Sigmoid colon (tissue), 7 donors: Measurements from ENCODE around the gene CDIP1. TPM values are rescaled to one million over a fixed set of nuclear protein-coding genes. Genes with fewer than 3 reads are reported as not detected.

Source experiments
- DNase-seq: peaks from one replicate; pipeline ENCODE4 v3.0.0-alpha.2; 2019
- H3K27ac ChIP-seq, 4 donors: fragments of 200-600 bp; sonication (generic); one replicate each; pipeline ENCODE4 v1.5.1; 2016 to 2019; ENCODE audit warnings: mild to moderate bottlenecking in 1 of 4
- H3K27me3 ChIP-seq, 3 donors: fragments of 200-600 bp; sonication (generic); one replicate each; pipeline ENCODE4 v1.5.1; 2019; ENCODE audit warnings: mild to moderate bottlenecking in 1 of 3
- H3K36me3 ChIP-seq, 4 donors: fragments of 200-600 bp; sonication (generic); one replicate each; pipeline ENCODE4 v1.5.1; 2016 to 2019
- H3K4me1 ChIP-seq, 4 donors: fragments of 200-600 bp; sonication (generic); one replicate each; pipeline ENCODE4 v1.5.1; 2017 to 2019
- H3K4me3 ChIP-seq, 4 donors: fragments of 200-600 bp; sonication (generic); one replicate each; pipeline ENCODE4 v1.5.1; 2017 to 2019; ENCODE audit warnings: mild to moderate bottlenecking in 2 of 4, moderate library complexity in 1 of 4
- H3K9me3 ChIP-seq, 4 donors: fragments of 200-600 bp in 3 of 4; sonication (generic) in 3 of 4; one replicate each; pipeline versions ENCODE4 v1.5.1 to v1.6.1; 2013 to 2019
- CTCF ChIP-seq, 4 experiments: fragments of 450-650 bp in 3 of 4; fragments of 200-600 bp in 1 of 4; IDR thresholded peaks; one replicate each; pipeline ENCODE4 v1.5.1; 2016 to 2019; ENCODE audit warnings: antibody characterized with exemption in 4 of 4, mild to moderate bottlenecking in 3 of 4, moderate library complexity in 2 of 4
- EP300 ChIP-seq, 4 donors: sonication (generic); formaldehyde crosslinking; IDR thresholded peaks; one replicate each; pipeline ENCODE4 v1.6.1; 2017; ENCODE audit warnings: antibody characterized with exemption in 4 of 4
- POLR2A ChIP-seq, 2 donors: fragments of 450-650 bp; IDR thresholded peaks; one replicate each; pipeline ENCODE4 v1.6.1; 2016; ENCODE audit warnings: antibody characterized with exemption in 2 of 2, mild to moderate bottlenecking in 2 of 2, moderate library complexity in 2 of 2
- POLR2AphosphoS5 ChIP-seq, 4 donors: sonication (generic); formaldehyde crosslinking; IDR thresholded peaks; one replicate each; pipeline ENCODE4 v1.6.1; 2017; ENCODE audit warnings: antibody characterized with exemption in 4 of 4
- WGBS, 2 donors: extraction: QIAGEN DNeasy Blood & Tissue Kit; methylation state at CpG; one replicate each; pipeline ENCODE4 v1.1.7; 2013; 5-methylcytosine and 5-hydroxymethylcytosine counted together
- intact Hi-C: fragments of 100-400 bp; cut with DNase I; formaldehyde crosslinking; loops from one replicate; pipeline ENCODE4 v1.15.1; 2023
- polyA plus RNA-seq, 3 donors: library from polyadenylated mRNA; stranded (reverse); fragments of 200-250 nt; gene quantifications; one replicate each; pipeline ENCODE4 v1.2.3, GENCODE V29; 2013
- total RNA-seq, 4 donors: library from RNA; depleted of rRNA; stranded (reverse); fragments of >200 nt; gene quantifications; one replicate each; pipeline ENCODE4 v1.1.0, GENCODE V29; 2016
- donor health status: healthy with polysubstance abuse.
- donor health status: Bipolar disorder and iron deficiency.
- donor health status: healthy.

The CDIP1 gene
- total and polyA plus RNA-seq, 7 donors = 10.8 to 22.4 (median 16.1) TPM

GRCh38 chr16:4532238-4532637, 6.3 kb downstream of the CDIP1 start:
- Histone ChIP-seq H3K27me3 (no peaks in the 10 kb centered on the region), H3K27ac (no peak overlapping the region), H3K4me1 (peaks cover 0 to 21% (median 14%) of the 10 kb centered on the region in 4 donors), H3K9me3 (no peaks in the 10 kb centered on the region), H3K36me3 (peaks cover 0 to 12% (median 0%) of the 10 kb centered on the region in 4 donors), H3K4me3 (no peak overlapping the region)
- WGBS, 2 donors = 92 to 95% methylated on average over 10 of the region's 10 CpGs
- TF ChIP-seq POLR2A (IDR thresholded peaks at IDR 0.05) = no peak
- TF ChIP-seq CTCF (IDR thresholded peaks at IDR 0.05) = no peak
- no peak for TF ChIP-seq POLR2AphosphoS5 (IDR thresholded peaks at IDR 0.05)
- no peak for DNase-seq
- intact Hi-C loops = no loop called here

DNA sequence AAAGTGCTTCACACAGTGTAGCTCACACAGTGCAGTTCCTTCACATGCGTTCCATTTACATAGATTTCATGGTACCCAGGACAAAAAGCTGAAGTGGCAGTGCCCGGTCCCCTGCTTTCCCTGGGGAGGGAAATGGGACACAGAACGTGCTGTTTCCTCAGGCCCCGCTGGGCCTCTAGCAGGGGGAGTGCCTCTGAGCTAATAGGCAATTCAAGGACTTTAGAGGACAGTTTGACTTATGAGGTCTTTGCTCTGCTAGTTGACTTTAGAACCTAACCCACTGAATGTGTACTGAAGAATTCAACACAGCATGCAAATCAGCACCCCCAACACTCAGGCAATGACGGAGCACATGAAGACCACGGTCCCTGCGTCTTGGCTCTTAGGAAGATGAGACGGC, 6.8 kb downstream of the CDIP1 start:
- H3K9me3 ChIP-seq = no peaks in the 10 kb centered on the region
- TF ChIP-seq POLR2A (IDR thresholded peaks at IDR 0.05) = no peak
- TF ChIP-seq CTCF (IDR thresholded peaks at IDR 0.05) = no peak
- TF ChIP-seq POLR2AphosphoS5 (IDR thresholded peaks at IDR 0.05) = no peak
- no peak for TF ChIP-seq EP300 (IDR thresholded peaks at IDR 0.05)
- H3K27ac ChIP-seq = no peak overlapping the region
- peaks cover 0 to 12% (median 0%) of the 10 kb centered on the region in 4 donors for H3K36me3 ChIP-seq
- no peak overlapping the region for H3K4me3 ChIP-seq
- H3K4me1 ChIP-seq = peaks cover 0 to 16% (median 11%) of the 10 kb centered on the region in 4 donors
- no peak for DNase-seq
- intact Hi-C loops = no loop called here
- H3K27me3 ChIP-seq = no peaks in the 10 kb centered on the region
- WGBS, 2 donors = 93 to 95% methylated on average over 8 of the region's 8 CpGs

DNA sequence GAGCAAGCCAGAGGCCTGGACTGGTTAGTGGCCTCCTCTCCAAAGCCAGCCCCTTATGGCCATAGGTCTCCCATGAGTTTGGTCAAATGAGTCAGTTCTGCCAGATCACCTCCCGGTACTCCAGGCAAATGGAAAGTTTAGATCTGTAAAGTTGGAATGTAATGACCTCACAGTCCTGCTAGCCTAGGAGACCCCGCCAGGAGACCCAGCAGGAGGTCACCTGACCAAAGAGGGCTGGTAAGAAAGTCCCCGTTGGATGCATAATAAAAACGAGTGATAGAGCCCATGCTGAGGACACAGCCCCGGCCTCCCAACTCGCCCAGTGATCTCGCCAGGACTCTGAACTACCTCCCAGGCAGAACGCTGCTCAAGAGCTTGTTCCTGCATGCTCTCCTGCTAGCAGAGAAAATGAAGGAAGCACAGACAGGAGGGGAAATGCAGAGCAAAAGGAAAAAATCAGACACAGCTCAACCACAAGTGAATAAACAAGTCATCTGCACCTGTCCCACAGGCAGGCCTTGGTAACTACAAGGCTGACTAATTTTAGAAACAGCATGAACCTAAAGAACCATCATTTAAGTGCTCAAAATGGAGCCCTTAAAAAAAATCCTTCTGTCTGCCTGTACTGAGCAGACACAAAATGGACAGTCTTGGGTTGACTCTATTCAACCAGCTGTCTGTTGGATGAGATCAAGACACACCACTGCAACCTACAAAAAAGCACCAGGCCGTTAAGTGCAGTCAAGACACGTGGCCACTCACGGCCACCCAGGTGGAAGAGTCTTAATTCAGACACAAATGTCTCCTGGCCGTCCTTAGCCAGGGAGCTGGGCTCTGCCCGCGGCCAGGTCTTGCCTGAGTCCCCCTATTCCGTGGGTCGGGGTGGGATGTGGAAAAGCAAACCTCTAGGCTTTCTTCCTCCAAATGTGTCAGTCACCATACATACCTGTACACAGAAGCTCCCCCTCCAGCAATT, 9.2 kb downstream of the CDIP1 start:
- peaks cover 0 to 12% (median 0%) of the 10 kb centered on the region in 4 donors for H3K36me3 ChIP-seq
- peak overlapping the region in 3 of 4 donors; percentile 7 to 67 (median 60) for H3K27ac ChIP-seq
- no peaks in the 10 kb centered on the region for H3K27me3 ChIP-seq
- intact Hi-C loops = no loop called here
- TF ChIP-seq EP300 (IDR thresholded peaks at IDR 0.05) = no peak
- TF ChIP-seq POLR2AphosphoS5 (IDR thresholded peaks at IDR 0.05) = no peak
- TF ChIP-seq POLR2A (IDR thresholded peaks at IDR 0.05) = no peak
- TF ChIP-seq CTCF (IDR thresholded peaks at IDR 0.05) = no peak
- WGBS, 2 donors = 65 to 83% methylated on average over 16 of the region's 16 CpGs
- H3K9me3 ChIP-seq = no peaks in the 10 kb centered on the region
- DNase-seq = no peak
- H3K4me1 ChIP-seq = peaks cover 0 to 14% (median 12%) of the 10 kb centered on the region in 4 donors
- no peak overlapping the region for H3K4me3 ChIP-seq

- Histone ChIP-seq H3K36me3 (no peaks in the 10 kb centered on the region), H3K27me3 (no peaks in the 10 kb centered on the region), H3K4me1 (peaks cover 0 to 29% (median 12%) of the 10 kb centered on the region in 4 donors), H3K9me3 (no peaks in the 10 kb centered on the region), H3K27ac (no peak overlapping the region), H3K4me3 (no peak overlapping the region)
- intact Hi-C loops = no loop called here
- TF ChIP-seq EP300 (IDR thresholded peaks at IDR 0.05) (no peak), POLR2A (IDR thresholded peaks at IDR 0.05) (no peak), POLR2AphosphoS5 (IDR thresholded peaks at IDR 0.05) (no peak)
- WGBS, 2 donors = 81 to 87% methylated on average over 13 of the region's 13 CpGs
- DNase-seq = no peak
These were observed 12.8 kb downstream of the CDIP1 start for GRCh38 chr16:4525634-4526277.

GRCh38 chr16:4525069-4525468, 13.5 kb downstream of the CDIP1 start:
- H3K27me3 ChIP-seq = no peaks in the 10 kb centered on the region
- no peaks in the 10 kb centered on the region for H3K9me3 ChIP-seq
- H3K36me3 ChIP-seq = no peaks in the 10 kb centered on the region
- H3K4me3 ChIP-seq = no peak overlapping the region
- 83 to 87% methylated on average over 7 of the region's 7 CpGs for WGBS, 2 donors
- no peak overlapping the region for H3K27ac ChIP-seq
- intact Hi-C loops = no loop called here
- H3K4me1 ChIP-seq = peaks cover 0 to 29% (median 12%) of the 10 kb centered on the region in 4 donors
- TF ChIP-seq POLR2AphosphoS5 (IDR thresholded peaks at IDR 0.05) = no peak
- TF ChIP-seq POLR2A (IDR thresholded peaks at IDR 0.05) = no peak
- TF ChIP-seq EP300 (IDR thresholded peaks at IDR 0.05) = no peak
- no peak for TF ChIP-seq CTCF (IDR thresholded peaks at IDR 0.05)
- no peak for DNase-seq
